ENCODE measurements around the gene RAPGEF3.

RAPGEF3 gene

DNA sequence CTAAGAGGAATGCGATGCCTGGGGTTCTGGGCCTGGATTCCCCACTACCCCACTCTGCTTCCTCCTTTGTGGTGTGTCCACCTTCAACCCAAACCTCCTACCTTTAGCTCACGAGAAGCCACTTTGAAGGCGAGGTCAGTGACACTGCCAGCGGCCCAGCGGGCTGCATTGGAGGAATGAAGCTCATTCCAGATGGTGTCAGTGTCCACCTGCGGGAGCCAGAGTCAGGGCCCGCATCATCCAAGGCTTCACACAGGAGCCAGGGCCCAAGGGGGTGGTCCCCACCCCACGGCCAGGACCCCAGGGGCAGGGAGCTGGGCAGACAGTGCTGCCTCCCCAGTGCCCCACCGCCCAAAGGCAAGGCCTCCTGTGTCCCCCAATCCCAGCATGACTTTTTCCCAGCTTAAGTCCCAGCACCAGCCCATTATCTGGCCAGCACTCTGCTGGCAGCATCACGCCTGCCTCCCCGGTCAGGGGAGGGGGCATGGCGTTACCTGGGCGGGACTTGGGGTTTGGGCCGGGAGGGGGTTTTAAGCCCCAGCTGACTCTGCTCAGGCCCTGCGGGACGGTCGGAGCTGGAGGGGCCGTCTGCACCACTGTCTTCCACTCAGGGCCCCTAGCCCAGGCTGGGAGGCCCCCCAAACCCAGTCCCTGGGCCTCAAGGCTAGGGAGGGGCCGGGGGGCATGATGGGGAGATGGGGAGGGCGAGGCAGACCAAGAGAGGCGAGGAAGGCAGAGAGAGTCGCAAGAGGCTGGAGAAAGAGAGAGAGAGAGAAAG is 31.2 kb upstream of the RAPGEF3 start:
- H3K27me3 ChIP-seq (ENCODE audit: control insufficient read depth, insufficient read depth, low read length) = no peaks in the 10 kb centered on the region

DNA sequence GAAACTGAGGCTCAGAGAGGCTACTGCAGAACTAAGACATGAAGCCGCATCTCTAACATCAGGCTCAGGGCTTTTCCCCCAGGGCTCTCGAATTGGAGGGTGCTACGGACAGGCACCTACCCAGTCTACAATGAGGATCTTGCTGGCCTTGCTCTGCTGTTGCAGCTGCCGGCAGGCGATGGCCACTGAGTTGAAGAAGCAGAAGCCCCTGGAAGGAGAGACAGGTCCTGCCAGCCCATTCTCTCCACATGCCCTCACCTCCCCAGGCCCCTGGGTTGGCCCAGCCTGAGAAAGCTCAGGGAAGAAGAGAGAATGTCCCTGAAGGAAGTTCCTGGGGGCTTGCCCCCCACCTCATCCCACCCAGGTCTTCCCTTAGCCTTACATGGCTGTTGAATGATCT is 30.5 kb upstream of the RAPGEF3 start:
- no peak overlapping the region for H3K4me3 ChIP-seq (ENCODE audit: low read depth, low read length)
- TF ChIP-seq, protein P1, sequence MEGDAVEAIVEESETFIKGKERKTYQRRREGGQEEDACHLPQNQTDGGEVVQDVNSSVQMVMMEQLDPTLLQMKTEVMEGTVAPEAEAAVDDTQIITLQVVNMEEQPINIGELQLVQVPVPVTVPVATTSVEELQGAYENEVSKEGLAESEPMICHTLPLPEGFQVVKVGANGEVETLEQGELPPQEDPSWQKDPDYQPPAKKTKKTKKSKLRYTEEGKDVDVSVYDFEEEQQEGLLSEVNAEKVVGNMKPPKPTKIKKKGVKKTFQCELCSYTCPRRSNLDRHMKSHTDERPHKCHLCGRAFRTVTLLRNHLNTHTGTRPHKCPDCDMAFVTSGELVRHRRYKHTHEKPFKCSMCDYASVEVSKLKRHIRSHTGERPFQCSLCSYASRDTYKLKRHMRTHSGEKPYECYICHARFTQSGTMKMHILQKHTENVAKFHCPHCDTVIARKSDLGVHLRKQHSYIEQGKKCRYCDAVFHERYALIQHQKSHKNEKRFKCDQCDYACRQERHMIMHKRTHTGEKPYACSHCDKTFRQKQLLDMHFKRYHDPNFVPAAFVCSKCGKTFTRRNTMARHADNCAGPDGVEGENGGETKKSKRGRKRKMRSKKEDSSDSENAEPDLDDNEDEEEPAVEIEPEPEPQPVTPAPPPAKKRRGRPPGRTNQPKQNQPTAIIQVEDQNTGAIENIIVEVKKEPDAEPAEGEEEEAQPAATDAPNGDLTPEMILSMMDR (IDR thresholded peaks at IDR 0.05) = no peak
- H3K36me3 ChIP-seq (ENCODE audit: control insufficient read depth, insufficient read depth, low read length) = no peaks in the 10 kb centered on the region
- H3K4me1 ChIP-seq = peaks cover 16% of the 10 kb centered on the region
- no peak overlapping the region for H3K4me2 ChIP-seq (ENCODE audit: low read length)
- no peaks in the 10 kb centered on the region for H3K9me3 ChIP-seq (ENCODE audit: control insufficient read depth, low read length)
- no peak overlapping the region for H2AFZ ChIP-seq
- peaks cover 14% of the 10 kb centered on the region for H3K79me2 ChIP-seq
- no peak overlapping the region for H3K9ac ChIP-seq
- no peak overlapping the region for H3K27ac ChIP-seq
- no peaks in the 10 kb centered on the region for H3K27me3 ChIP-seq (ENCODE audit: control insufficient read depth, insufficient read depth, low read length)

More for the DNA sequence above, 31.2 kb upstream of the RAPGEF3 start:
- no peaks in the 10 kb centered on the region for H3K9me3 ChIP-seq (ENCODE audit: control insufficient read depth, low read length)
- no peak overlapping the region for H3K4me2 ChIP-seq (ENCODE audit: low read length)
- peaks cover 21% of the 10 kb centered on the region for H3K79me2 ChIP-seq
- TF ChIP-seq, protein P1 (IDR thresholded peaks at IDR 0.05) = no peak
- H3K27ac ChIP-seq = no peak overlapping the region
- peaks cover 16% of the 10 kb centered on the region for H3K4me1 ChIP-seq
- H2AFZ ChIP-seq = no peak overlapping the region
- H3K9ac ChIP-seq = no peak overlapping the region
- H3K36me3 ChIP-seq (ENCODE audit: control insufficient read depth, insufficient read depth, low read length) = no peaks in the 10 kb centered on the region
- H3K4me3 ChIP-seq (ENCODE audit: low read depth, low read length) = no peak overlapping the region

DNA sequence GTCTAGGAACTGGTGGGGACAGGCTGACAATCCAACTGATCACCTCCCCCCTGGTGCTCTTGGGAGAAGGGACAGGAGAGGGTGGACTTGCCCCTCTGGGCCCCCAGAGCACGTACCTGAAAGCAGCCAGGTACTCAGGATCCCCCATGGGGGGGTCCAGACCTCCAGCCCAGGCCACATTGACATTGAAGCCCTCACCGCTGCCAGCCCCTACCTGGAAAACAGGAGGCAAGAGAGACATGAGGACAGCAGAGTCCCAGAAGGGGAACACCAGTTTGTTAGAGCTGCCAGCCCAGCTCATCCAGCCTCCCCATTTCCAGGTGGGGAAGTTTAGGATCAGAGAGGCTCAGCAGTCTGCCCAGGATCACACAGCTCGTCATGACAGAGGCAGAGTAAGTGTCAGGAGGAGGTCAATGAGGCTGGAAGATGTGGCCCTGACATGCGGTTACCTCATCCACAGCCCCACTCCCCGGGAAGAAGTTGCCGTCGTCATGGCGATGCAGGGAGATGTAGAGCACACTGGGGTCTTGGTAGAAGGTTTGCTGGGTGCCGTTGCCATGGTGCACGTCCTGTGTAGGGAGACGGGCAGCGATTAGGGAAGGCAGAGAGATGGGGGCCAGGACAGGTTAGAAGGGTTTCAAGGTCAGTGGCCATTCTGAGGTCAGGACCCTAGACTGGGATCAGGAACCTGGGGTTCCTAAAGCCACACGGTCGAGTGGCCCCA is 29.1 kb upstream of the RAPGEF3 start:
- H3K4me2 ChIP-seq (ENCODE audit: low read length) = no peak overlapping the region
- H3K27ac ChIP-seq = peak overlapping the region; percentile 14

DNA sequence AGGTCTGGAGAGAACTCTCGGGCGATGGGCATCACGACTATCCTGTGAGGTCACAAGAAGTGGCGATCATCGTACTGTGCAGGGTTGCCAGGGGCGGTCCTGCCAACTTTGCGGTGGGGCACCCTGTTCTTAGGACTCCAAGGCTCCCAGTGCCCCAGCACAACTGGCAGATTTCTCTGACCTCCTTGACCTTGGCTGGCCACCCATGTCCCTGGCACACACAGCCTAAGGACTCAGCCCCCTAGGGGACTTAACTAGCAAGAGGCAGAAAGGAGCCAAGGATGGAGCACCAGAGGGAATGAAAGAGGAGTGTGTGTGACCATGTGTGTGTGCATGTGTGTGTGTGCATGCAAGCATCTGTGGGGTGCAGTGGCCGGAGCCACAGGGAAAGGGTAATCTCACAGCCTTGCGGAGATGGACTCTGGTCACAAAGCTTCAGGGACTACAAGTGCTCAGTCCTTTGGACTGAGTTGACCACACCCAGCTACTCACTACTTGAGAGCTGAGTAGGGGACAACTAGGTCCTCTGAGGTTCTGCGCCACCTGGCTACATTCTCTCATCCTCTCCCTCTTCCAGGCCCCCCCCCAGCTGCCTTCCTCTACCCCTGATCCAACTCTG is 28.1 kb upstream of the RAPGEF3 start:
- Histone ChIP-seq H3K27ac (no peak overlapping the region), H3K27me3 (ENCODE audit: control insufficient read depth, insufficient read depth, low read length) (no peaks in the 10 kb centered on the region), H3K4me3 (ENCODE audit: low read depth, low read length) (no peak overlapping the region), H3K9ac (no peak overlapping the region), H3K4me1 (peaks cover 16% of the 10 kb centered on the region), H3K9me3 (ENCODE audit: control insufficient read depth, low read length) (no peaks in the 10 kb centered on the region), H2AFZ (no peak overlapping the region), H3K4me2 (ENCODE audit: low read length) (no peak overlapping the region), H3K36me3 (ENCODE audit: control insufficient read depth, insufficient read depth, low read length) (no peaks in the 10 kb centered on the region), H3K79me2 (peaks cover 6% of the 10 kb centered on the region)
- TF ChIP-seq, protein P1 (IDR thresholded peaks at IDR 0.05) = no peak

More for the DNA sequence above, 29.1 kb upstream of the RAPGEF3 start:
- peaks cover 16% of the 10 kb centered on the region for H3K4me1 ChIP-seq
- H3K9ac ChIP-seq = no peak overlapping the region
- H3K36me3 ChIP-seq (ENCODE audit: control insufficient read depth, insufficient read depth, low read length) = no peaks in the 10 kb centered on the region
- no peaks in the 10 kb centered on the region for H3K27me3 ChIP-seq (ENCODE audit: control insufficient read depth, insufficient read depth, low read length)
- H3K9me3 ChIP-seq (ENCODE audit: control insufficient read depth, low read length) = no peaks in the 10 kb centered on the region
- H2AFZ ChIP-seq = no peak overlapping the region
- peaks cover 6% of the 10 kb centered on the region for H3K79me2 ChIP-seq
- H3K4me3 ChIP-seq (ENCODE audit: low read depth, low read length) = no peak overlapping the region
- TF ChIP-seq, protein P1 (IDR thresholded peaks at IDR 0.05) = no peak

All from parathyroid adenoma (tissue), 2 donors.